SK-MEL-5 (cell line): ENCODE data around the gene RPL22. TPM values are rescaled to one million over a fixed set of nuclear protein-coding genes. Genes with fewer than 3 reads are reported as not detected.
A peak's percentile ranks its signal among the peaks of the same experiment; 100 is the strongest.
"Not testable (repeated sequence)": the region's sequence is repeated elsewhere in the genome, so short reads cannot be mapped to it uniquely, and the experiment has no call there.

Source experiments
- DNase-seq: peaks from one replicate; pipeline ENCODE4 v3.0.0-alpha.2; 2016; ENCODE audit warnings: low read depth, low spot score
- in situ Hi-C: cut with HindIII; loops from 2 replicates; pipeline ENCODE4 v1.10.0; 2016; ENCODE audit warnings: low sequenced_read_pairs, high pct_unique_total_duplicates, low pct_unique_long_range_greater_than_20kb
- total RNA-seq: library from RNA; depleted of rRNA; stranded (reverse); fragments of >200 nt; shearing (Covaris generic); gene quantifications from 2 replicates; pipeline ENCODE4 v1.2.3, GENCODE V29; 2014

Gene RPL22
- total RNA-seq, 1 experiment from 2014 or later: 222 TPM

- in situ Hi-C loops: no loop called here
- no peak for DNase-seq
These were observed 37.7 kb upstream of the RPL22 start for GRCh38 chr1:6237093-6237492.

GRCh38 chr1:6235296-6235677 lies 35.9 kb upstream of the RPL22 start:
- DNase-seq: no peak
- in situ Hi-C loops: no loop called here

GRCh38 chr1:6234502-6235295 lies 35.3 kb upstream of the RPL22 start:
- no peak for DNase-seq
- in situ Hi-C loops: no loop called here

- DNase-seq: no peak
- in situ Hi-C loops: no loop called here
These were observed 34.0 kb upstream of the RPL22 start for GRCh38 chr1:6233376-6233775.

- in situ Hi-C loops: no loop called here
- DNase-seq: no peak
These were observed 26.3 kb upstream of the RPL22 start for GRCh38 chr1:6225651-6226050.

- in situ Hi-C loops: no loop called here
- no peak for DNase-seq
These were observed 25.3 kb upstream of the RPL22 start for GRCh38 chr1:6224718-6225117.

GRCh38 chr1:6223617-6224016 lies 24.2 kb upstream of the RPL22 start:
- DNase-seq: no peak
- in situ Hi-C loops: no loop called here

- no peak for DNase-seq
- in situ Hi-C loops: no loop called here
These were observed 23.2 kb upstream of the RPL22 start for GRCh38 chr1:6222636-6223035.

- no peak for DNase-seq
- in situ Hi-C loops: no loop called here
These were observed 21.9 kb upstream of the RPL22 start for GRCh38 chr1:6221210-6221784.

GRCh38 chr1:6220236-6220635 lies 20.8 kb upstream of the RPL22 start:
- in situ Hi-C loops: no loop called here
- DNase-seq: no peak

- in situ Hi-C loops, DNase-seq: not testable (repeated sequence)
These were observed 20.2 kb upstream of the RPL22 start for GRCh38 chr1:6219641-6220040.

- DNase-seq: no peak
- in situ Hi-C loops: no loop called here
These were observed 19.2 kb upstream of the RPL22 start for GRCh38 chr1:6218375-6219164.

GRCh38 chr1:6212193-6212959 lies 13.0 kb upstream of the RPL22 start:
- DNase-seq: no peak
- in situ Hi-C loops: no loop called here

GRCh38 chr1:6211731-6212130 lies 12.3 kb upstream of the RPL22 start:
- in situ Hi-C loops: no loop called here
- DNase-seq: no peak

- DNase-seq: no peak
- in situ Hi-C loops: no loop called here
These were observed 11.4 kb upstream of the RPL22 start for GRCh38 chr1:6210591-6211355.

GRCh38 chr1:6209661-6210580 lies 10.5 kb upstream of the RPL22 start:
- peak; percentile 26 for DNase-seq
- in situ Hi-C loops: no loop called here
